ENCODE results near the gene TMC1.
A peak's percentile ranks its signal among the peaks of the same experiment; 100 is the strongest.

TMC1 gene

DNA sequence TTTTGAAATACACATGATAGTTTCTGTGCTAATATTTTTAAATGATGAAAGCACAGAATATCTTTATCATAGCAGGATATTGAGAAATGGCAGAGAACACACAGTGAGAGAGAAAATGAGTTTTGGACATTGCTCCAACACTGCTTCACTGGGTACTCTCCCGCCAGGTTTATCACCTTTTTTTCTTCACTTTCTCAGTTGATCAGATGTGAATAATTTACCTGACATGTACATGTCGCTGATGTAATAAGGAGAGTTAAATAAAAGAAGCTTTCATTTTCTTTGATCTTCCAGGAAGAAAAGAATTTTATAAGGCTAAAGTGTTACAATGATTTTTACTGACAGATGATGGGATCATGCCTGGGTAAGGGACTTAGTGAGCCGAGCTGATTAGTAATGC lies 297.0 kb downstream of the TMC1 start:
- Histone ChIP-seq H3K36me3 (no peaks in the 10 kb centered on the region), H3K9me3 (no peaks in the 10 kb centered on the region), H3K27ac (no peak overlapping the region), H3K27me3 (peaks cover 0 to 4% of the 10 kb centered on the region in 2 donors), H3K4me1 (no peaks in the 10 kb centered on the region), H3K4me3 (no peak overlapping the region)
- no peak for TF ChIP-seq CTCF (IDR thresholded peaks at IDR 0.05)
- DNase-seq = no peak
- intact Hi-C loops (cut with DNase I; ENCODE audit: low total_unique reads) = no loop called here

DNA sequence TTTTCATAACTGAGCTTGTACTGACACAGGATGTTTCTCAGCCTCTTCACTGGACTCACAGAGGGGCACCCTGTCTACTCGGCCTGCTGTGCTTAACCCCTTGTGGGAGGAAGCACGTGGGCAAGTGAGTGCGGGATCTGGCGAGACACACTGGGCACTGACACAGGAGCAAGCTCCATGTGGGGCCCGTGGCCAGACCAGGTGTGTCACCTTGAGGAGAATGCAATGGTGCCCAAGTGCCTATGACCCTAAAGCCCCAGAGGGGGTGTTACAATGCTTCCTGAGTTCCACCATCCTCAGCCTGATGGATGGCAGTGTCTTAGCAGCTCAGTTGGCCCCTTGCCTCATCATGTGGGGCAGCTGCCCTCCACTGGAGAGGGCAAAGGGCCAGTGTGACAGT lies 302.6 kb downstream of the TMC1 start:
- no peak for TF ChIP-seq CTCF (IDR thresholded peaks at IDR 0.05)
- H3K27me3 ChIP-seq = no peaks in the 10 kb centered on the region
- peaks cover 0 to 17% (median 4%) of the 10 kb centered on the region in 4 donors for H3K4me1 ChIP-seq
- no peak for DNase-seq
- H3K27ac ChIP-seq = no peak overlapping the region
- H3K4me3 ChIP-seq = no peak overlapping the region
- intact Hi-C loops (cut with DNase I; ENCODE audit: low total_unique reads) = loop anchor here (5.0 to 10.0 kb wide), 2 partner anchors 229 to 542 kb away; no protein-coding TSS in a partner anchor
- H3K36me3 ChIP-seq = no peaks in the 10 kb centered on the region
- no peaks in the 10 kb centered on the region for H3K9me3 ChIP-seq

- no peak for TF ChIP-seq CTCF (IDR thresholded peaks at IDR 0.05)
- Histone ChIP-seq H3K27me3 (no peaks in the 10 kb centered on the region), H3K4me1 (peaks cover 0 to 17% (median 4%) of the 10 kb centered on the region in 4 donors), H3K36me3 (no peaks in the 10 kb centered on the region), H3K9me3 (no peaks in the 10 kb centered on the region), H3K4me3 (no peak overlapping the region), H3K27ac (peak overlapping the region; percentile 61 to 65)
- DNase-seq = no peak
- intact Hi-C loops (cut with DNase I; ENCODE audit: low total_unique reads) = loop anchor here (10.0 kb wide), 1 partner anchor 232 kb away; no protein-coding TSS in a partner anchor
Observed at GRCh38 chr9:72826996-72827949, 305.9 kb downstream of the TMC1 start.

DNA sequence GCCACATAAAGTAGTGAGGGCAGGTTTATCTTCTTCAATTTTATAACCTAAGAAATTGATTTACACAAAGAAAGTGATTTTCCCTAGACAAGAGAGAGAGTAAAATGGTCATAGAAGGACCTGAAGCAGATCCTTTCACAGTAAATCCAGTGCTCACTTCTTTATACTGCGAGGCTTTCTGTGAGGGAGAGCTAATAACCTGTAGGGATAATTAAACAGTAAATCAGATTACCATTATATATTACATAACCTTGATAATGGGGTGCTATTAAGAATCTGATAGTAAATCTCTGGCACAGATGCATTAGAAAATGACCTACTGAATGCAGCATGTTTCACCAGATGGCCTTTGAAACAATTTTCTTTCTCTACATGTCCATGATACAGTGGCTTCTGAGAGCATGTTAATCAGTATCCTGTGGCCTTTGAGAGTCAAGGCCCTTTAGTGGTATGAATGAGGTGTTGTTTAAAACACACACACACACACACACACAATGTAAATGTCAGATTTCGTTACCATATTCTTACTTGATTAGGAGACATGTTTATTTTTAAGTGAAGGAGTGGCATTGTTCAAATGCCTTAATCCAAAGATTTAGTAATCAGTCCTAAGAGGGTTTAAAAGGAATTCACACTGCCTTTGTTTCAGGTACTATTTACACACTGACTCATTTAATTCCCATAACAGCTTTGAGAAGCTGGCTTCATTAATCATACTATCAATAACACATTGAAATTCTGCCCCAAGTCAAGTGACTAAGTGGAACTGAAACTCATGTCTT lies 306.7 kb downstream of the TMC1 start:
- H3K27ac ChIP-seq = peak overlapping the region in 1 of 2 donors; percentile 65
- intact Hi-C loops (cut with DNase I; ENCODE audit: low total_unique reads) = loop anchor here (10.0 kb wide), 1 partner anchor 233 kb away; no protein-coding TSS in a partner anchor

More for the DNA sequence above, 306.7 kb downstream of the TMC1 start:
- no peak for TF ChIP-seq CTCF (IDR thresholded peaks at IDR 0.05)
- DNase-seq = no peak
- no peaks in the 10 kb centered on the region for H3K36me3 ChIP-seq
- no peak overlapping the region for H3K4me3 ChIP-seq
- no peaks in the 10 kb centered on the region for H3K27me3 ChIP-seq
- no peaks in the 10 kb centered on the region for H3K9me3 ChIP-seq
- H3K4me1 ChIP-seq = peaks cover 0 to 17% (median 4%) of the 10 kb centered on the region in 4 donors
